DLD1 (cell line): Measurements from ENCODE around the gene DST.

ENCODE experiments used
- in situ Hi-C: cut with HindIII; loops from 2 replicates; pipeline ENCODE4 v1.10.0; 2017; ENCODE audit warnings: low sequenced_read_pairs

DST gene

DNA sequence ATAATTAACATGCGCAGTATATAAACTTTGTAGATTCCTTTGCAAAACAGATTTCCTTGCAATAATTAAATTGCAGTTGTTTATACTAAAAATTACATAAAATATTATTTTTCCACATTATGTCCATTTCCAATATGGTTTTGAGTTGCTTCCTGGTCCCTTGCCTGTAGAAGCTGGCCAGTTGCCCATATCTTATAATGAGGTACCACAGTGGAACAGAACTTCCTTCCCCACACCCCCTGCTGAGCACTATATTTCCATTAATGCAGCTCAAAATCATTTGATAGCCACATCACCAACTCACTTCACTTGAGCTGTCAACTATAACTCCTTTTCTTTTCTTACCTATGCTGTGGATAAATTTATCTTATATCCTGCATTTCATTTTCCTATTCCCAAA is 194.6 kb downstream of the DST start:
- in situ Hi-C loops, result no loop called here

DNA sequence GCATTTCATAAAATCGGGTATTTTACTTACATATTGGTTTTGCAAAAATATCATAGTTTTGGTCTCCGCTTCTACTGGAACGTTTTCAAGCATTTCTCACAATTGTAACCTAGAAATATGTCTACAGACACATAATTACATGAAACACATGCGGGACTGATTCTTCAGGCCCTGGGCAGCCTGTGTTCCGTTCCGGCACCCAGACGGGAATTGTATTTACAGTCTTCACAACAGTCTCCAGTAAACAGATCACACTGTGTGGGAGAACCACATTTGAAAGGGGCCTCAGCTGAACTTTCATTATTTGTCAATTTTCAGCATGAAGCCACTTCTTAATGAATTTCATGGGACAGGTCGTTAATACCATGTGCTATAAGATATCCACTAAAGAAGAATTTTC is 196.9 kb downstream of the DST start:
- in situ Hi-C loops, result no loop called here

GRCh38 chr6:56444855-56445254 is 197.8 kb downstream of the DST start:
- in situ Hi-C loops, result no loop called here

- in situ Hi-C loops, result no loop called here
These were observed 202.1 kb downstream of the DST start for GRCh38 chr6:56440551-56440981.

DNA sequence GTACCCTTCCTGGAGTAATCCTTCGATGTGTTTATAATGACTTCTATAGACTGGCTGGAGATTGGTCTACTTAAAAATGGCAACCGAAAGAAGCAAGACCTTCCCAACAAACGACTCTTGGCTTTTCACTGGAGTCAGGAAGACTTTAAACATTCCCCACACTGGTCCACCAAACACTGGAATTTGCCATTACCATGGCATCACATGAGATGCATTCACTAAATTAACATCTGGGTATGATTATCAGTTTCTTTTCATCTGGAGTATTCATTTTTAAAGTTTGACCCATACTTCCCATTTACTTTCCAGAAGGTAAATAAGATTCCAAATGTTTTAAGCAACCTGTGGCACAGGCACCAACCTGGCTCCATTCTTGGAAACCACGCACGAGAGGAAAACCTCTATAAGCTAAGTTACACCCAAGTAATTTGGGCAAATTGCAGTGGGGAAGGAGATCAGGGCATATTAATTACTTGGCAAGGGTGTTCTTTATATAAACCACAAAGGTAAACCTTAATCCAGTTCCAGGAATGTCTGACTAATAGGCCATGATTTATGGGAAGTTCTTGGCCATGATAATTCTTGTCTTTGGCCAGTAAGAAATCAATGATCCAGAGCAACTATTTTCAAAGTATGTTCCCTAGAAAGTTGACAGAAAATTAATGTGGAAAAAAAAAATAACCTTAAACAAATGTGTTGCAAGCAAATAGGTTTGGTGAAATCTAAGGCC is 205.4 kb downstream of the DST start:
- in situ Hi-C loops, result no loop called here

GRCh38 chr6:56435754-56436153 is 206.9 kb downstream of the DST start:
- in situ Hi-C loops, result no loop called here

GRCh38 chr6:56435326-56435725 is 207.4 kb downstream of the DST start:
- in situ Hi-C loops, result no loop called here

DNA sequence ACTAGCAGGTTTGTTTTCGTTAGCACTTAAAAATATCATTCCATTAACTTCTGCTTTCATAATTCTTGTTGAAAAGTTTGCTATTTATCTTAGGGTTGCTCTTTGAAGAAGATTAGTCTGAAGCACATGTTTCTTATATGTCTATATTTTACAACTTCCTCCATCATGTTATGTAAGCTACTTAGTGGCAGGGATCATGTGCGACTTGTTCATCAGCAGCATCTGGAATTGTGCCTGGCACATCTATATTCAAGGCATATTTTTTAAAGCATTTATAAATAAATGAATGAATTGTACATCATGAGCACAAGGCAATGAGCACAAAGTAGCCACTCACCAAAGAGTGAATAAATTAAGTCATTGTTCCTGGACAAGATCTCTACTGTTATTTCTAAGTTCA is 208.1 kb downstream of the DST start:
- in situ Hi-C loops, result no loop called here

- in situ Hi-C loops, result no loop called here
These were observed 209.6 kb downstream of the DST start for GRCh38 chr6:56433119-56433518.

DNA sequence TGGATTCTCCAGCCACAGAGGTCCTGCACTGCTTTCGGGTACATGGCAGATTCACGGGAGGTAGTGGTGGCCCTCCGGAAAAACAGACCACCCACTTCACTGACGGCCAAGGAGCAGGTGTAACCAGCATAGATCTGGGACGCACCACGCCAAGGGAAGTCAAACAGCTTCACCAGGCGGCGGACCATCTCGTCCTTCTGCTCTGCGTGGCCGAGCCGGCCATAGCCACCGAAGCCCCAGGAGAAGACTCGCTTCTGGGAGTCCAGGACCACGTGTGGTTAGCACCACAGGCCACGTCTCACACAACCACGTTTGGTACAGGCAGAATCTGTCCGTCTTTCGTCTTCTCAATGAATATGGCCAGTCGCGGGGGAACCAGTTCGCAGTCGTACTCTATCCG is 210.5 kb downstream of the DST start:
- in situ Hi-C loops, result no loop called here

- in situ Hi-C loops, result no loop called here
These were observed 211.8 kb downstream of the DST start for GRCh38 chr6:56430629-56431600.

DNA sequence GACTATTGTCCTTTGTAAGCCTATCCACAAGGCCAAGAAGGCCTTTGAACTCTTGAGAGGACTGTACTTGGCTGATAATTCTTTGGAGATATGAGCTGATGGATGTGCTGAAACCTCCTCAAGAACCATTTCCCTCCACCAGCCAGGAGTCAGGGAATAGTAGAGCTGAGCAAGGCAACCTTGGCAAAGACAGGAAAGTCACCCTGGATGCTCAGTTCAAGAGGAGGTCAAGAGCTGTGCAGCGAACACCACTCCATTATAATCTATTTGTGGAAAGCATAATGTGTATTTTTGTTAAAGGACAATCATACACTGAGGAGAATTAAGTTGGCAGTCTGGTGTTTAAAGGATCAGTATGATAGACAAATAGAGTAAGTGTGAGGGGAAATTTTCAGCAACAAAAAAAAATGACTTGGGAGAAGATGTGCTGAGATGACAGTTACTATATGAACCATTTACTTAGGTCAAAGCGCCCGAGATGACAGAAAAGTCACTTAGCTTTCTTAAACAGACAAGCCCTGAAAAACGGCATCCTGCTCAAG is 218.1 kb downstream of the DST start:
- in situ Hi-C loops, result no loop called here

DNA sequence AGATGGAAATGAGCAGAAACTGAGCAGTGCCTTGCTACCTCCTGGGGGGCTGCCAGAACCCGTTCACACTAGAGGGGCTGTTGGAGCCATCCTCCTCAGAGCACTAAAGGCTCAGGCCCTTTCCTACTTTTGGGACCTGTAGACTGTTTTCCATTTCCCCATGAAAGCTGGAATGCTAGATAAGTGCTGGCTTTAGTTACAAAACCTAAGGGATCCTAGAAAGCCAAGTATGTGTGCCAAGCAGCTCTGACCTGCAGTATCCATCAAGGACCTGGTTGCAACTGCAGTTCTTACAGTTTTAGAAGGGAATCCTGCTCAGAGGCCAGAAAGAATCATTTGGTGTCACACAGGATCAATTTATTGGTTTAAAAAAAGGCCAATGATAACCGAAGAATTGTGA is 218.6 kb downstream of the DST start:
- in situ Hi-C loops, result no loop called here

DNA sequence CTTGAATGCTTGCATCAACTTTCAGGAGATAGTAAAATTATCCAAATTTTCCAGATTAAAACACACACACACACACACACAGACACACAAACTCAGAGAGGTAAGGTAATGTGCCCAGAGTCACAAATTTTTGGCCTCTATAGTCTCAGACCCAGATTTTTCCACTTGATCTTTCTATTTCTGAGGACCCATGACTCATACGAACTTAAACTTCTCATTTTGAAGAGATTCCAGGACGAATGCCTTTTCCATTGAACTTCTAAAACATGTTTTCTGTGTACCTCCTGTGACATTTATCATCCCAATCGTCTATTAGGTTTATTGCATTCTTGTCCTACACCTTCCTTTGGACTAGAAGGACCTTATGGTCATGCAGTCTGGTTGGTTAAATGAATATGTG is 222.4 kb downstream of the DST start:
- in situ Hi-C loops, result no loop called here

GRCh38 chr6:56419191-56419590 is 223.5 kb downstream of the DST start:
- in situ Hi-C loops, result no loop called here

DNA sequence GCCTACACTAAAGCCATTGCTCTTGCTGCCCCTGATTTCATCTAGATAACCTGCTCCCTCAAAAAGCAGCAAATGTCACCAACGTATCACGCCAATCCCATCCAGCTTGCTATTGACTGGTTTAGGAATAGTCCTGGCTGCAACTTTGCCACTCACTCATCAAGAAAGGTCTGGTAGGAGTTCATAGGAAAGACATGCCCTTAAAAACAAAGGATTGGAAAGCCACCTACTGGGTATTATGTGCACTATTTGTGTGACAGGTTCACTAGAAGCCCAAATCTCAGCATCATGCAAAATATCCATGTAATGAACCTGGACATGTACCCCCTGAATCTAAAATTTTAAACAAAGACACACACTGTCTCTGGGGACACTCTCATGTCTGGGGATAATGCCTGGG is 224.9 kb downstream of the DST start:
- in situ Hi-C loops, result no loop called here

DNA sequence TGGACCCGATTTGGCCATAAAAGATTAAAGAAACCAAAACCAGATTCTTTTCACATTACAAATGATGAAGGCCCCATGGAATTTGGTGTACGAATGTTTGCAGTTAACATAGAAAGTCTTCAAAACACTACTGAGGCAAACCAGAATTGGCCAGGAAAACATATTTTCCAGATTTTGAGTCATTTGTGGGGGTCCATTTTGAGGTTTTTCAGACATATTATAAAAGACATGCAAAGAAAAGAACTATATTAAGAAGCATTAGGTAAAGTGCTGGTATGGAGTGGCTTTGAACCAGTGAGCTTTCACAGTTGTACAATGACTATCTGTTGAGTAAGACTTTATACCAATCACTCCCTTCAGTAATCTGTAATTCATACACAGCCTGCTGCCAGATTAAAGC is 226.4 kb downstream of the DST start:
- in situ Hi-C loops, result no loop called here

- in situ Hi-C loops, result no loop called here
These were observed 233.7 kb downstream of the DST start for GRCh38 chr6:56408976-56409375.
